ENCODE measurements around the gene TSSK6.

TSSK6 gene

GRCh38 chr19:19558636-19559035, 43.3 kb upstream of the TSSK6 start:
- no peaks in the 10 kb centered on the region for H3K4me1 ChIP-seq
- H3K27ac ChIP-seq, result no peak overlapping the region
- no peak for TF ChIP-seq CTCF (IDR thresholded peaks at IDR 0.05)
- peaks cover 0 to 14% of the 10 kb centered on the region in 2 donors for H3K27me3 ChIP-seq
- no peak overlapping the region for H3K4me3 ChIP-seq
- intact Hi-C loops (cut with DNase I; ENCODE audit: low total_unique reads), result no loop called here
- no peaks in the 10 kb centered on the region for H3K36me3 ChIP-seq
- no peaks in the 10 kb centered on the region for H3K9me3 ChIP-seq
- DNase-seq, result no peak

- no peaks in the 10 kb centered on the region for H3K36me3 ChIP-seq
- no peaks in the 10 kb centered on the region for H3K4me1 ChIP-seq
- no peak overlapping the region for H3K4me3 ChIP-seq
- no peak for DNase-seq
- intact Hi-C loops (cut with DNase I; ENCODE audit: low total_unique reads), result no loop called here
- H3K9me3 ChIP-seq, result no peaks in the 10 kb centered on the region
- no peak for TF ChIP-seq CTCF (IDR thresholded peaks at IDR 0.05)
- H3K27ac ChIP-seq, result no peak overlapping the region
- peaks cover 0 to 14% of the 10 kb centered on the region in 2 donors for H3K27me3 ChIP-seq
These were observed 42.7 kb upstream of the TSSK6 start for GRCh38 chr19:19558055-19558454.

GRCh38 chr19:19554074-19555023, 39.0 kb upstream of the TSSK6 start:
- DNase-seq, result peak in 1 of 2 donors; percentile 68

GRCh38 chr19:19553670-19554069, 38.3 kb upstream of the TSSK6 start:
- no peak overlapping the region for H3K27ac ChIP-seq
- DNase-seq, result no peak
- peaks cover 0 to 41% of the 10 kb centered on the region in 2 donors for H3K27me3 ChIP-seq
- H3K9me3 ChIP-seq, result no peaks in the 10 kb centered on the region
- no peaks in the 10 kb centered on the region for H3K4me1 ChIP-seq
- intact Hi-C loops (cut with DNase I; ENCODE audit: low total_unique reads), result no loop called here
- H3K4me3 ChIP-seq, result no peak overlapping the region
- H3K36me3 ChIP-seq, result no peaks in the 10 kb centered on the region
- no peak for TF ChIP-seq CTCF (IDR thresholded peaks at IDR 0.05)

More at GRCh38 chr19:19554074-19555023, 39.0 kb upstream of the TSSK6 start:
- Histone ChIP-seq H3K9me3 (no peaks in the 10 kb centered on the region), H3K36me3 (no peaks in the 10 kb centered on the region), H3K27me3 (peaks cover 0 to 34% of the 10 kb centered on the region in 2 donors), H3K4me1 (no peaks in the 10 kb centered on the region), H3K4me3 (no peak overlapping the region), H3K27ac (no peak overlapping the region)
- TF ChIP-seq CTCF (IDR thresholded peaks at IDR 0.05), result peak; percentile 52 to 60
- intact Hi-C loops (cut with DNase I; ENCODE audit: low total_unique reads), result no loop called here

GRCh38 chr19:19552798-19553197, 37.5 kb upstream of the TSSK6 start:
- no peak for DNase-seq
- Histone ChIP-seq H3K27ac (no peak overlapping the region), H3K27me3 (peaks cover 0 to 50% of the 10 kb centered on the region in 2 donors), H3K36me3 (no peaks in the 10 kb centered on the region), H3K4me3 (no peak overlapping the region), H3K9me3 (no peaks in the 10 kb centered on the region), H3K4me1 (no peaks in the 10 kb centered on the region)
- intact Hi-C loops (cut with DNase I; ENCODE audit: low total_unique reads), result no loop called here
- peak; percentile 13 to 31 for TF ChIP-seq CTCF (IDR thresholded peaks at IDR 0.05)
